Astrocyte of the hippocampus (primary cell): ENCODE data around the gene SERPINB13.

ENCODE experiments used
- DNase-seq: peaks from one replicate; pipeline ENCODE4 v3.0.0; 2011; ENCODE audit warnings: low read depth, low spot score

SERPINB13 gene

GRCh38 chr18:63646936-63647335, 59.8 kb downstream of the SERPINB13 start:
- DNase-seq: no peak

GRCh38 chr18:63648241-63648640, 61.1 kb downstream of the SERPINB13 start:
- DNase-seq: no peak
